GM23338 (cell line): Measurements from ENCODE around the gene SDC3.
"Not testable (repeated sequence)": the region's sequence is repeated elsewhere in the genome, so short reads cannot be mapped to it uniquely, and the experiment has no call there.

Experiments used
- EZH2 ChIP-seq: fragments of 200-600 bp; sonication (generic); IDR thresholded peaks from one replicate; pipeline ENCODE4 v1.8.0; 2017; ENCODE audit warnings: antibody characterized with exemption, mild to moderate bottlenecking, low read depth; ENCODE audit not compliant: unreplicated experiment
- EZH2phosphoT487 ChIP-seq: fragments of 200-600 bp; sonication (generic); IDR thresholded peaks from one replicate; pipeline ENCODE4 v1.8.1; 2018; ENCODE audit warnings: antibody characterized with exemption; ENCODE audit not compliant: unreplicated experiment
- POLR2AphosphoS5 ChIP-seq: IDR thresholded peaks from 2 replicates; pipeline ENCODE4 v1.6.1; 2016; ENCODE audit warnings: antibody characterized with exemption, low read depth
- STAT1 ChIP-seq: IDR thresholded peaks from one replicate; pipeline ENCODE4 v1.6.1; 2016; ENCODE audit warnings: antibody characterized with exemption; ENCODE audit not compliant: unreplicated experiment
- ZNF114 ChIP-seq: fragments of 250-450 bp; sonication (Bioruptor Pico); IDR thresholded peaks from 2 replicates; pipeline ENCODE4 v1.5.0; 2020; ENCODE audit warnings: mild to moderate bottlenecking, moderate library complexity
- TF ChIP-seq, protein P1 (sequence below), 2 experiments: fragments of 200-600 bp in 1 of 2; sonication (generic) in 1 of 2; conservative IDR thresholded peaks; 2 replicates each; pipeline versions ENCODE4 v1.5.1 to v1.6.1; 2016 to 2017; ENCODE audit warnings: antibody characterized with exemption in 2 of 2, low read depth in 2 of 2, mild to moderate bottlenecking in 2 of 2, moderate library complexity in 1 of 2
- TF ChIP-seq, protein P2 (sequence below): IDR thresholded peaks from one replicate; pipeline ENCODE4 v1.6.1; 2018; ENCODE audit warnings: antibody characterized with exemption; ENCODE audit not compliant: unreplicated experiment

DNA sequence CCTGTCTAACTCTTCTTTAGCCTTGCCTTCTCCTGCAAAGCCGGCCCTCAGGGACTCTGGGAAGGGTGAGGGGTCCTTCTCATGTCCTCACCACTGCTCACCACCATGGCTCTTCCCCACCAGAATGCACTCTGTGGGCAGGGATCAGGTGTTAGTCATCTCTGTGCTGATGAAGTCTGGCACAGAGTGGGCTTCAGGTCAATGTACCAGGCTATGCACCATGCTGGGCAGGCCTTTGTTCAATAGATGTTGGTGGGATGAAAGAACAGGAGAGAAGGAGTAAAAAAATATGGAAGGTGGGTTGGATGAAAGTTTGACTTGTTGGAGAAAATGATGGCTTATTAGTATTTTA, 40.9 kb upstream of the SDC3 start:
- TF ChIP-seq, protein P1, sequence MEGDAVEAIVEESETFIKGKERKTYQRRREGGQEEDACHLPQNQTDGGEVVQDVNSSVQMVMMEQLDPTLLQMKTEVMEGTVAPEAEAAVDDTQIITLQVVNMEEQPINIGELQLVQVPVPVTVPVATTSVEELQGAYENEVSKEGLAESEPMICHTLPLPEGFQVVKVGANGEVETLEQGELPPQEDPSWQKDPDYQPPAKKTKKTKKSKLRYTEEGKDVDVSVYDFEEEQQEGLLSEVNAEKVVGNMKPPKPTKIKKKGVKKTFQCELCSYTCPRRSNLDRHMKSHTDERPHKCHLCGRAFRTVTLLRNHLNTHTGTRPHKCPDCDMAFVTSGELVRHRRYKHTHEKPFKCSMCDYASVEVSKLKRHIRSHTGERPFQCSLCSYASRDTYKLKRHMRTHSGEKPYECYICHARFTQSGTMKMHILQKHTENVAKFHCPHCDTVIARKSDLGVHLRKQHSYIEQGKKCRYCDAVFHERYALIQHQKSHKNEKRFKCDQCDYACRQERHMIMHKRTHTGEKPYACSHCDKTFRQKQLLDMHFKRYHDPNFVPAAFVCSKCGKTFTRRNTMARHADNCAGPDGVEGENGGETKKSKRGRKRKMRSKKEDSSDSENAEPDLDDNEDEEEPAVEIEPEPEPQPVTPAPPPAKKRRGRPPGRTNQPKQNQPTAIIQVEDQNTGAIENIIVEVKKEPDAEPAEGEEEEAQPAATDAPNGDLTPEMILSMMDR (conservative IDR thresholded peaks at IDR 0.05; ENCODE audit: low read depth in 2 of 2), result not testable (repeated sequence)
- TF ChIP-seq ZNF114 (CRISPR knock-in tag); EZH2; STAT1; POLR2AphosphoS5; EZH2phosphoT487: not testable (repeated sequence)
- TF ChIP-seq, protein P2, sequence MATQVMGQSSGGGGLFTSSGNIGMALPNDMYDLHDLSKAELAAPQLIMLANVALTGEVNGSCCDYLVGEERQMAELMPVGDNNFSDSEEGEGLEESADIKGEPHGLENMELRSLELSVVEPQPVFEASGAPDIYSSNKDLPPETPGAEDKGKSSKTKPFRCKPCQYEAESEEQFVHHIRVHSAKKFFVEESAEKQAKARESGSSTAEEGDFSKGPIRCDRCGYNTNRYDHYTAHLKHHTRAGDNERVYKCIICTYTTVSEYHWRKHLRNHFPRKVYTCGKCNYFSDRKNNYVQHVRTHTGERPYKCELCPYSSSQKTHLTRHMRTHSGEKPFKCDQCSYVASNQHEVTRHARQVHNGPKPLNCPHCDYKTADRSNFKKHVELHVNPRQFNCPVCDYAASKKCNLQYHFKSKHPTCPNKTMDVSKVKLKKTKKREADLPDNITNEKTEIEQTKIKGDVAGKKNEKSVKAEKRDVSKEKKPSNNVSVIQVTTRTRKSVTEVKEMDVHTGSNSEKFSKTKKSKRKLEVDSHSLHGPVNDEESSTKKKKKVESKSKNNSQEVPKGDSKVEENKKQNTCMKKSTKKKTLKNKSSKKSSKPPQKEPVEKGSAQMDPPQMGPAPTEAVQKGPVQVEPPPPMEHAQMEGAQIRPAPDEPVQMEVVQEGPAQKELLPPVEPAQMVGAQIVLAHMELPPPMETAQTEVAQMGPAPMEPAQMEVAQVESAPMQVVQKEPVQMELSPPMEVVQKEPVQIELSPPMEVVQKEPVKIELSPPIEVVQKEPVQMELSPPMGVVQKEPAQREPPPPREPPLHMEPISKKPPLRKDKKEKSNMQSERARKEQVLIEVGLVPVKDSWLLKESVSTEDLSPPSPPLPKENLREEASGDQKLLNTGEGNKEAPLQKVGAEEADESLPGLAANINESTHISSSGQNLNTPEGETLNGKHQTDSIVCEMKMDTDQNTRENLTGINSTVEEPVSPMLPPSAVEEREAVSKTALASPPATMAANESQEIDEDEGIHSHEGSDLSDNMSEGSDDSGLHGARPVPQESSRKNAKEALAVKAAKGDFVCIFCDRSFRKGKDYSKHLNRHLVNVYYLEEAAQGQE, result not testable (repeated sequence)
